ENCODE results near the gene HADH. TPM values are rescaled to one million over a fixed set of nuclear protein-coding genes. Genes with fewer than 3 reads are reported as not detected.

Gene HADH
- total and polyA plus RNA-seq, 4 donors = 27.5 to 140 (median 94.3) TPM

DNA sequence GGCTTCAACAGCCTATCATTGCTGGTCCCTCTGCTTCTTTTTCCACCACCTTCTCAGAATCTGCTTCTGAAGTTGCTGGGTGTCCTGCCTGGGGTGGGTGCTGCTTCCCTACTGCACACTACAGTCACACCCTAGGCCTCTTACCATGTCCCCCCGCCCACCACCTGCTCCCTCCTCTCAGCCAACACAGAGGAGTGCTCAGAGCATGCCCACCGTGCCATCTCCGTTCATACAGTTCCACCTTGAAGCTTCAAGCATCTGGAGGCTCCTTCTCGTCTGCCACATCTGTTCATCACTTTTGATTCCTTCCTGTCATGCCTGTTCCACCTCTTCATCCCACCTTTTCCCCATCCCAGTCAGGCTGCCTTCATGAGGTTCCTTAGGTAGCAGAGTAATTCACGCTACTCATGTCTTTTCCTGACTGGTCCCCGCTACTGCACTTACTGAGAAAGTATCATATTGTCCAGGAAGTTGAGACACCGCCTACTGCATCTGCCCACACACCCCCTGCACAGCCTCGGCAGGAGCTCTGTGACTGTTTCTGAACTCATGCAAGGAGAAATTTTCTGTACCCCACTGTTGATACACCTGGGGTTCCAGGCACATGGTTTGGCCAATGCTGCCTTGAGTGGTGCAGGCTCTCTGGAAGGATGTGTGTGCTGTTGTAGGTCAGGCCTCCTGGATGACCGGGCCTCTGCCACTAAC, 39.5 kb downstream of the HADH start:
- Histone ChIP-seq H3K36me3 (ENCODE audit: control insufficient read depth in 4 of 4, insufficient read depth in 3 of 4, low read depth in 1 of 4, low read length in 3 of 4) (peaks cover 8 to 75% (median 58%) of the 10 kb centered on the region in 4 donors), H3K27ac (ENCODE audit: low read depth in 1 of 2, low read length in 2 of 2) (no peak overlapping the region), H3K4me1 (ENCODE audit: control insufficient read depth in 4 of 4, insufficient read depth in 4 of 4, low read length in 3 of 4) (no peaks in the 10 kb centered on the region), H3K27me3 (ENCODE audit: control insufficient read depth in 4 of 4, insufficient read depth in 4 of 4, low read length in 3 of 4) (no peaks in the 10 kb centered on the region), H3K4me3 (ENCODE audit: low read depth in 1 of 3, low read length in 3 of 3) (no peak overlapping the region), H3K9ac (ENCODE audit: low read depth in 1 of 2, low read length in 2 of 2) (no peak overlapping the region), H3K9me3 (ENCODE audit: control insufficient read depth in 4 of 4, low read length in 3 of 4) (no peaks in the 10 kb centered on the region)
- DNase-seq (ENCODE audit: low spot score) = no peak
- TF ChIP-seq FOXA1 (IDR thresholded peaks at IDR 0.05) (no peak), ZBTB33 (IDR thresholded peaks at IDR 0.05) (no peak), HNF4G (IDR thresholded peaks at IDR 0.05) (no peak), YY1 (IDR thresholded peaks at IDR 0.05) (no peak), MAX (IDR thresholded peaks at IDR 0.05) (no peak), NR2F2 (IDR thresholded peaks at IDR 0.05) (no peak), FOXA2 (IDR thresholded peaks at IDR 0.05) (no peak), TAF1 (conservative IDR thresholded peaks at IDR 0.05) (no peak), RXRA (IDR thresholded peaks at IDR 0.05) (no peak)
- TF ChIP-seq, protein P1, sequence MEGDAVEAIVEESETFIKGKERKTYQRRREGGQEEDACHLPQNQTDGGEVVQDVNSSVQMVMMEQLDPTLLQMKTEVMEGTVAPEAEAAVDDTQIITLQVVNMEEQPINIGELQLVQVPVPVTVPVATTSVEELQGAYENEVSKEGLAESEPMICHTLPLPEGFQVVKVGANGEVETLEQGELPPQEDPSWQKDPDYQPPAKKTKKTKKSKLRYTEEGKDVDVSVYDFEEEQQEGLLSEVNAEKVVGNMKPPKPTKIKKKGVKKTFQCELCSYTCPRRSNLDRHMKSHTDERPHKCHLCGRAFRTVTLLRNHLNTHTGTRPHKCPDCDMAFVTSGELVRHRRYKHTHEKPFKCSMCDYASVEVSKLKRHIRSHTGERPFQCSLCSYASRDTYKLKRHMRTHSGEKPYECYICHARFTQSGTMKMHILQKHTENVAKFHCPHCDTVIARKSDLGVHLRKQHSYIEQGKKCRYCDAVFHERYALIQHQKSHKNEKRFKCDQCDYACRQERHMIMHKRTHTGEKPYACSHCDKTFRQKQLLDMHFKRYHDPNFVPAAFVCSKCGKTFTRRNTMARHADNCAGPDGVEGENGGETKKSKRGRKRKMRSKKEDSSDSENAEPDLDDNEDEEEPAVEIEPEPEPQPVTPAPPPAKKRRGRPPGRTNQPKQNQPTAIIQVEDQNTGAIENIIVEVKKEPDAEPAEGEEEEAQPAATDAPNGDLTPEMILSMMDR (IDR thresholded peaks at IDR 0.05; ENCODE audit: low read depth, low read length, missing input control) = no peak
- 92% methylated on average over 9 of the region's 9 CpGs for WGBS

GRCh38 chr4:108029731-108030130, 40.0 kb downstream of the HADH start:
- no peak overlapping the region for H3K27ac ChIP-seq (ENCODE audit: low read depth in 1 of 2, low read length in 2 of 2)
- H3K4me3 ChIP-seq (ENCODE audit: low read depth in 1 of 3, low read length in 3 of 3) = no peak overlapping the region
- 97% methylated on average over 5 of the region's 5 CpGs for WGBS
- no peaks in the 10 kb centered on the region for H3K27me3 ChIP-seq (ENCODE audit: control insufficient read depth in 4 of 4, insufficient read depth in 4 of 4, low read length in 3 of 4)
- peaks cover 8 to 76% (median 59%) of the 10 kb centered on the region in 4 donors for H3K36me3 ChIP-seq (ENCODE audit: control insufficient read depth in 4 of 4, insufficient read depth in 3 of 4, low read depth in 1 of 4, low read length in 3 of 4)
- no peak overlapping the region for H3K9ac ChIP-seq (ENCODE audit: low read depth in 1 of 2, low read length in 2 of 2)
- no peaks in the 10 kb centered on the region for H3K4me1 ChIP-seq (ENCODE audit: control insufficient read depth in 4 of 4, insufficient read depth in 4 of 4, low read length in 3 of 4)
- DNase-seq (ENCODE audit: low spot score) = no peak
- no peak for TF ChIP-seq HNF4A (conservative IDR thresholded peaks at IDR 0.05)
- no peak for TF ChIP-seq MAX (IDR thresholded peaks at IDR 0.05)
- no peak for TF ChIP-seq HNF4G (IDR thresholded peaks at IDR 0.05)
- TF ChIP-seq, protein P1 (IDR thresholded peaks at IDR 0.05; ENCODE audit: low read depth, low read length, missing input control) = no peak
- no peak for TF ChIP-seq FOXA2 (IDR thresholded peaks at IDR 0.05)
- no peak for TF ChIP-seq JUND (IDR thresholded peaks at IDR 0.05)
- no peak for TF ChIP-seq RXRA (IDR thresholded peaks at IDR 0.05)
- TF ChIP-seq, protein P2, sequence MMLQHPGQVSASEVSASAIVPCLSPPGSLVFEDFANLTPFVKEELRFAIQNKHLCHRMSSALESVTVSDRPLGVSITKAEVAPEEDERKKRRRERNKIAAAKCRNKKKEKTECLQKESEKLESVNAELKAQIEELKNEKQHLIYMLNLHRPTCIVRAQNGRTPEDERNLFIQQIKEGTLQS (IDR thresholded peaks at IDR 0.05) = no peak
- TF ChIP-seq GABPA (IDR thresholded peaks at IDR 0.05 in 1 of 2, conservative IDR thresholded peaks at IDR 0.05 in 1 of 2) = no peak
- no peak for TF ChIP-seq FOXA1 (IDR thresholded peaks at IDR 0.05)
- TF ChIP-seq TAF1 (conservative IDR thresholded peaks at IDR 0.05) = no peak
- TF ChIP-seq REST (IDR thresholded peaks at IDR 0.05) = no peak
- no peak for TF ChIP-seq RAD21 (IDR thresholded peaks at IDR 0.05)
- TF ChIP-seq NR2F2 (IDR thresholded peaks at IDR 0.05) = no peak
- H3K9me3 ChIP-seq (ENCODE audit: control insufficient read depth in 4 of 4, low read length in 3 of 4) = no peaks in the 10 kb centered on the region

Data from liver (tissue), 9 donors.